ENCODE measurements around the gene ENOX1.

Gene ENOX1

GRCh38 chr13:43669964-43670363, 116.8 kb downstream of the ENOX1 start:
- no peak for DNase-seq (ENCODE audit: low read depth)

- no peak for DNase-seq (ENCODE audit: low read depth)
Measured at GRCh38 chr13:43669101-43669500, 117.7 kb downstream of the ENOX1 start.

- DNase-seq (ENCODE audit: low read depth), result no peak
Measured at GRCh38 chr13:43666403-43666802, 120.4 kb downstream of the ENOX1 start.

DNA sequence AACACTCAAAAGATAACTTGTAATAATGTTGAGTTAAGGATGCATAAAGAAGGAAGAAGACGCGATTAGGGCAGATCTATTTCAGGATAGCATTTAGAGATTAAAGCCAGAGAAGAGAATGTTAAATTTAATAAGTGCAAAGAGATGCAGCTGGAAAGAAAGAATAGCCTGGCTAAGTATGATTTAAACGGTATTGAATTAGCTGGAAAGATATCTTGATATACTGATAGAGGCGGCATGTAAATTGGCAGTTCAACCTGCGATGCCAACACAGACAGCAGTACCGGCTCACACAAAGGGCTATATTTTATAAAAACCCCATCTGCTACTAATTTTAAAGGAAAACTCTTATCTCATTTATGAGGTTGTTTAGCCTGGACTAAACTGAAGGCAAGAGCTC, 121.4 kb downstream of the ENOX1 start:
- no peak for DNase-seq (ENCODE audit: low read depth)

DNA sequence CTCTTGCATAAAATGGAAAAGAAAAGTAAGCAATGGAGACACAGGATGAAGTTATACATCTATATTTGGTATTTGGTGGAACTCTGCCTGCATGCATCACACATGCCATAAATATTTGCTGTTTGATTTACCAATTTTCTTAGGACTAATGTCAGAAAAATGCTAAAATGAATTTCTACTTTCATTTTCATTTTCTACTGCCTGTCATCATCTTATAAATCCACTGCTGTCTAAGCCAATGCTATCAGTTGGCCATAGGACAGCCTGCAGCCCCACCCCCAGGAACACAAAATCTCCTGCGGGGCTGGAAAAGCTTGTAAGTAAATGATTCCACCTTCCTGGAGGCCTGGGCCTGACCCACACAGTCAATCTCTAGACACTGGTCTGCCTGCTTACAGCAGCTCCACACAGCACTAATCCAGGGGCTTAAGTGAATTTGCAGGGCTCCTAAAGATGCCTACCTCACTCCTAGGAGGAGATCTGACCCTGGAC, 122.0 kb downstream of the ENOX1 start:
- DNase-seq (ENCODE audit: low read depth), result no peak

GRCh38 chr13:43663474-43664090, 123.2 kb downstream of the ENOX1 start:
- no peak for DNase-seq (ENCODE audit: low read depth)

DNA sequence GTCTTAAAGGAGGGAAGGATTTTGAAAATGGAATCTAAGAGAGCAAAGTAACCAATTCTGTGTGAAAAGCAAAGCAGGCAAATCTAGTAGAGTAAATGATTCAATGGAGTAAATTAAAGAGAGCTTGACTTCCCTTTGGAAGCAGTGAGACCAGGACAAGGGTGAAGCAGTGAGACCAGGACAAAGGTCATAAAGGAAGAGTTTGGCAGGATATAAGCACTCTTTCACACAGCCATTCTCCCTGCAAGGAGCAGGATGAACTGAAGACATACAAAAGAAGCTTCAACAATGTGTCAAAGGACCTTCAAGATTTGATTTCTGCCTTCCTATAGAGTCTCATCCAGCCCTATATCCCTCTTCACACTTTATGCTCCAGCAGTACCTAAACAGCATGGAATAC, 123.8 kb downstream of the ENOX1 start:
- DNase-seq (ENCODE audit: low read depth), result no peak

DNA sequence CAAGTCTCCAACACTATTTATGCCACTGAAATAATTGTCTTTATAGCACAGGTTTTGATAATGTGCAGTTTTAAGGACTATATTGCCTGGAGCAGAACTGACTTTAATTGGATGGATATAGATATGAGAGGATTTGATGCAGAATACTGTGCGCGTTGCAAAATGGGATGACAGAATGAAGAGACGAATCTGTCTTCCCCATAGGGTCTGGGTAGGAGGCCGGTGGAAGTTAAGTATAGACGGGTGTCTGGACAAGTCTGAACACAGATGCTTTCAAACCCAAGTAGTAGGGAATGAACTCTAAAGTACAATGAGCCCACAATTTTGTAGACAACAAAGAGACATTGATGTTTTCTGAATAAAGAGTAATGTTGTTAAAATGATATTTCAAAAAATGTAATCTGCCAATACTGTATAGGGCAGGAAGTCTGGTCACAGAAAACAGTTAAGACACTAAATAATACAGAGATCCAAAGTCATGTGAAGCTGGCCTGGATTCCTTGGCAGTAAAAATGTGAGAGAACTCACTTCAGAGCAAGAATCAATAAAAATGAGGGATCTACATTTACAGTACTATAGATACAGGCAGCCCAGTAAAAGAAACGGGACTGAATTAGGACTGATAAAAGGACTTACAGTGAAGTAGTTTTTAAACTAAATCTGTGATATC, 125.5 kb downstream of the ENOX1 start:
- DNase-seq (ENCODE audit: low read depth), result no peak

GRCh38 chr13:43657485-43657884, 129.3 kb downstream of the ENOX1 start:
- no peak for DNase-seq (ENCODE audit: low read depth)

DNA sequence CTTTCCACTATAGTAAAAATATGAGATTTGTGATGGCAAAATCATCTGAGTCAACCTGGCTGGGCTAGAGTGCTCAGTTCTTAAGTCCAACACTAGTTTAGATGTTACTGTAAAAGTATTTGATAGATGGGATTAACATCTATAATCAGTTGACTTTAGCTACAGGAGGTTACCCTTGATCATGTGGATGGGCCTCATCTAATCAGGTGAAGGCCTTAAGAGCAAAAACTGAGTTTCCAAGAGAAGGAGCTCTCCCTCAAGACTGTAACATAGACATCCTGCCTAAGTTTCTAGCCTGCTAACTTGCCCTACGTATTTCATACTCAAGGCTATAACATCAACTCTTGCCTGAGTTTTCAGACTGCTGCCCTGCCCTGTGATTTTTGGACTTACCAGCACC, 132.8 kb downstream of the ENOX1 start:
- DNase-seq (ENCODE audit: low read depth), result no peak

GRCh38 chr13:43653395-43653794, 133.4 kb downstream of the ENOX1 start:
- no peak for DNase-seq (ENCODE audit: low read depth)

- no peak for DNase-seq (ENCODE audit: low read depth)
Measured at GRCh38 chr13:43652760-43653159, 134.0 kb downstream of the ENOX1 start.

DNA sequence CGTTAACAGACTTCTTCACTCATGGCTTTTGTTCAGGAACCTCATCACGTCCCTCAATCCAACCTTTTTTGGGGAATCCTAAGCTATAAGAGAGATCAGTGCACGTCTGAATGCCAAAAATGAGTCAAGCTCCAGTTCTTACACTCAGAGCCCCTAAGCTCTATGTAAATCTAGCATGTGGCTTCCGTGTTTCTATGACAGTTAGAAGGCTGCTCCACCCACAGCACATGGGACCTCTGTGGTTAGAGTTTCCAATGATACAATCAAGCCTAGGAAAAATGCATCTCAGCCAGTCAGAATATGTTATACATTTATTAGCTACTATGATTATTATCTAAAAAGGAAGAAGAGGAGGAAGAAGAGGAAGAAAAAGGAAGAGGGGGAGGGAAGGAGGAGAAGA, 135.9 kb downstream of the ENOX1 start:
- DNase-seq (ENCODE audit: low read depth), result no peak

- no peak for DNase-seq (ENCODE audit: low read depth)
Measured at GRCh38 chr13:43648733-43649132, 138.0 kb downstream of the ENOX1 start.

DNA sequence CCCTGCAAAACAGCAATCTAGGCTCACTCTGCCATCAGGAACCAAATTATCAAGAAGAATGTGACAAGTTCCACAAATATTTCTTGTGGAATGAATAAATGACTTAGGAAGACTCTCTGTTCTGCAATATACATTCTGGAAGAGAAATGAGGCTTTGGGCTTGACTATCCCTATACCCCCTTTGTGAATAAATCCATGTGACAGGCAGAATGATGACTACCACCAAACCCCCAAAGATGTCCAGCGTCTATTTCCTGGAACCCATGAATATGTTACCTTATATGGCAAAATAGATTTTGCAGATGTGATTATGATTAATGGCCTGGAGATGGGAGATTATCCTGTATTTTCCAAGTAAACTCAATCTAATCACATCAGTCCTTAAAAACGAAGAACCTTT, 139.3 kb downstream of the ENOX1 start:
- DNase-seq (ENCODE audit: low read depth), result no peak

- no peak for DNase-seq (ENCODE audit: low read depth)
Measured at GRCh38 chr13:43640476-43640875, 146.3 kb downstream of the ENOX1 start.

DNA sequence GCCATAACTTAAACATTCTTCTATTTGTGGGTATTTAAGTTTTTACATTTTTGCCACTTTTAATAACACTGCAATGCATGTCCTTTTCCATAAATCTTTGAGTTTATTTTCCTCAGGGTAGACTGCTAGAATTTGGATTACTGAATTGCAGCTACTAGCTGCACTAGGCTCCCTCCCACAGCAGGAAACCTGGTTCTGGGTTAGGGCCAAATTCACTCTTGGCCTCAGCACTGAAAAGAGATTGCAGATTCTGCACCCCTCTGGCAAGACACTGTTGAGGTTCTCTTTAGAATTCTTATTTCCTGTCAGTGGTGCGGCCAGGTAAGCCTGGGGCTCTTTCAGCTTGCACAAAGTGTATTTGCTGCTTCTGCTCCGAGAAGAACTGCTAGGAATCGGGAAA, 155.7 kb downstream of the ENOX1 start:
- DNase-seq (ENCODE audit: low read depth), result no peak

GRCh38 chr13:43629691-43630480, 156.9 kb downstream of the ENOX1 start:
- DNase-seq (ENCODE audit: low read depth), result no peak

DNA sequence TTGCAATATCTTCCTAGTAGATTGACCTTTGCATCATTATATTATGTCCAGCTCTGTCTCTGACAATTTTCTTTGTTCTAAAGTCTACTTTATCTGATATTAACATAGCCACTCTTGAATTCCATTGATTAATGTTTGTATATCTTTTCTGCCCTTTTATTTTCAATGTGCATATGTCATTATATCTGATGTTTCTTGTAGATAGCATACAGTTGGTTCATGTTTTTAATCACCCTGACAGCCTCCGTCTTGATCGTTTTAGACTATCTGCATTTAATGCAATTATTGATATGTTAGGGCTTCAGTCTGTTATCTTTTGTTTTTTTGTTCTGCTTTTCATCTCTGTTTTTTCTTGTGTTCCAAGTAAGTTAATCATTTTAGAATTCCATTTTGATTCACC, 159.8 kb downstream of the ENOX1 start:
- no peak for DNase-seq (ENCODE audit: low read depth)

GRCh38 chr13:43614063-43614462, 172.7 kb downstream of the ENOX1 start:
- DNase-seq (ENCODE audit: low read depth), result no peak

GRCh38 chr13:43611281-43612273, 175.2 kb downstream of the ENOX1 start:
- no peak for DNase-seq (ENCODE audit: low read depth)

All from T follicular helper cell (primary cell).